B cell (primary cell): Measurements from ENCODE around the gene CERS2. TPM values are rescaled to one million over a fixed set of nuclear protein-coding genes. Genes with fewer than 3 reads are reported as not detected.

Source experiments
- ATAC-seq: fragments of 200-7000 bp; cut with Tn5 transposase; one replicate; pipeline ENCODE4 v1.10.0; 2021; ENCODE audit warnings: low read depth, mild to moderate bottlenecking, moderate number of reproducible peaks, moderate library complexity
- CTCF ChIA-PET: fragments of 350-600 bp; sonication (Branson Sonifier 250); formaldehyde crosslinking; loops from one replicate; lab custom pipeline; 2021; ENCODE audit warnings: antibody characterized with exemption, inconsistent platforms; lab: Charles Lee
- POLR2A ChIA-PET: fragments of 350-600 bp; sonication (Branson Sonifier 250); formaldehyde crosslinking; loops from one replicate; lab custom pipeline; 2021; ENCODE audit warnings: antibody characterized with exemption; lab: Charles Lee
- DNase-seq: peaks from one replicate; pipeline ENCODE4 v3.0.0; 2013
- H2AFZ ChIP-seq: 2 replicates; pipeline ENCODE4 v1.6.1; 2012; ENCODE audit warnings: mild to moderate bottlenecking, low read depth, low read length; ENCODE audit not compliant: insufficient read depth, poor library complexity, severe bottlenecking
- H3K27ac ChIP-seq, 2 donors: 1 replicate in 1 of 2; 2 replicates in 1 of 2; pipeline ENCODE4 v1.5.1; 2012 to 2013; ENCODE audit warnings: low read length in 2 of 2, mild to moderate bottlenecking in 2 of 2, moderate library complexity in 1 of 2
- H3K27me3 ChIP-seq, 4 experiments: fragments of 200-600 bp in 1 of 4; sonication (generic) in 1 of 4; replicated peaks in 1 of 4; 1 replicate in 2 of 4; 2 replicates in 2 of 4; pipeline versions ENCODE4 v1.6.1 to v1.7.0; 2013 to 2016; ENCODE audit warnings: low read length in 3 of 4, mild to moderate bottlenecking in 2 of 4, mixed read lengths in 1 of 4, moderate library complexity in 1 of 4; ENCODE audit not compliant: insufficient read depth in 4 of 4, control insufficient read depth in 3 of 4; ENCODE audit errors: control extremely low read depth in 1 of 4
- H3K36me3 ChIP-seq, 2 experiments: replicated peaks in 1 of 2; 1 replicate in 1 of 2; 2 replicates in 1 of 2; pipeline versions ENCODE4 v1.6.1 to v1.7.1; 2013; ENCODE audit warnings: low read length in 1 of 2; ENCODE audit not compliant: insufficient read depth in 2 of 2, control insufficient read depth in 1 of 2; ENCODE audit errors: control extremely low read depth in 1 of 2, extremely low read depth in 1 of 2
- H3K4me1 ChIP-seq, 2 donors: fragments of 200-600 bp in 1 of 2; sonication (generic) in 1 of 2; 1 replicate in 1 of 2; 2 replicates in 1 of 2; pipeline versions ENCODE4 v1.5.1 to v1.6.1; 2013 to 2017; ENCODE audit warnings: low read length in 2 of 2; ENCODE audit not compliant: control insufficient read depth in 2 of 2, insufficient read depth in 2 of 2
- H3K4me2 ChIP-seq: replicated peaks from 2 replicates; pipeline ENCODE3; 2012; ENCODE audit warnings: mild to moderate bottlenecking, low read depth, low read length; ENCODE audit not compliant: poor library complexity, severe bottlenecking
- H3K4me3 ChIP-seq, 5 experiments: fragments of 200-600 bp in 1 of 5; sonication (generic) in 1 of 5; 1 replicate in 3 of 5; 2 replicates in 2 of 5; pipeline versions ENCODE4 v1.5.1 to v1.7.0; 2011 to 2016; ENCODE audit warnings: low read length in 4 of 5, mild to moderate bottlenecking in 4 of 5, low read depth in 2 of 5, control low read depth in 1 of 5, moderate library complexity in 1 of 5; ENCODE audit not compliant: insufficient read depth in 1 of 5; ENCODE audit errors: control extremely low read depth in 1 of 5, extremely low read depth in 1 of 5
- H3K79me2 ChIP-seq: fragments of 200-600 bp; sonication (generic); one replicate; pipeline ENCODE4 v1.6.0; 2016; ENCODE audit warnings: low read length; ENCODE audit not compliant: control insufficient read depth, insufficient read depth
- H3K9ac ChIP-seq: fragments of 200-600 bp; sonication (generic); 2 replicates; pipeline ENCODE4 v1.6.1; 2017; ENCODE audit warnings: mild to moderate bottlenecking, low read length, moderate library complexity
- H3K9me3 ChIP-seq, 3 donors: one replicate each; pipeline versions ENCODE4 v1.6.1 to v1.7.1; 2013; ENCODE audit warnings: low read length in 2 of 3; ENCODE audit not compliant: control insufficient read depth in 2 of 3, insufficient read depth in 1 of 3; ENCODE audit errors: control extremely low read depth in 1 of 3
- H4K20me1 ChIP-seq: 2 replicates; pipeline ENCODE4 v1.6.0; 2012; ENCODE audit warnings: mild to moderate bottlenecking, low read length; ENCODE audit not compliant: insufficient read depth, control insufficient read depth, poor library complexity, severe bottlenecking
- H3K27ac Mint-ChIP-seq: one replicate; pipeline ENCODE4 v1.8.0; 2021; ENCODE audit warnings: mixed read lengths
- H3K27me3 Mint-ChIP-seq: one replicate; pipeline ENCODE4 v1.8.0; 2021; ENCODE audit warnings: mixed read lengths
- H3K4me1 Mint-ChIP-seq: one replicate; pipeline ENCODE4 v1.8.0; 2021; ENCODE audit warnings: mixed read lengths
- H3K4me3 Mint-ChIP-seq: one replicate; pipeline ENCODE4 v1.8.0; 2021; ENCODE audit warnings: mixed read lengths
- H3K9me3 Mint-ChIP-seq: one replicate; pipeline ENCODE4 v1.8.0; 2022; ENCODE audit warnings: mixed read lengths; ENCODE audit not compliant: insufficient read depth
- EZH2 ChIP-seq: IDR thresholded peaks from 2 replicates; pipeline ENCODE4 v1.6.1; 2012; ENCODE audit warnings: borderline replicate concordance, low read depth, mild to moderate bottlenecking, moderate library complexity, low read length; ENCODE audit not compliant: insufficient read depth, poor library complexity, severe bottlenecking
- WGBS: methylation state at CpG from one replicate; pipeline ENCODE4 v1.1.5; 2013; ENCODE audit warnings: missing lambda C conversion rate; ENCODE audit not compliant: insufficient coverage; 5-methylcytosine and 5-hydroxymethylcytosine counted together
- intact Hi-C: fragments of 100-400 bp; cut with micrococcal nuclease; formaldehyde crosslinking; loops from one replicate; pipeline ENCODE4 v1.10.0; 2022
- polyA plus RNA-seq: library from polyadenylated mRNA; depleted of rRNA; stranded (reverse); fragments of >200 nt; gene quantifications from 2 replicates; pipeline ENCODE4 v1.2.3, GENCODE V29; 2012
- total RNA-seq, 2 donors: library from RNA; stranded (reverse); fragments of 120-200 nt in 1 of 2; gene quantifications; 1 replicate in 1 of 2; 2 replicates in 1 of 2; pipeline versions ENCODE4 v1.2.3 to v1.2.4, GENCODE V29; 2013 to 2022
- TF ChIP-seq, protein P1 (sequence below): fragments of 200-600 bp; IDR thresholded peaks from one replicate; pipeline ENCODE4 v1.8.0; 2022; ENCODE audit warnings: antibody characterized with exemption, mild to moderate bottlenecking

The CERS2 gene
- total and polyA plus RNA-seq, 2 donors (not counting 1 experiment from before 2014, with no cell fraction given): 68.4 to 130 TPM

DNA sequence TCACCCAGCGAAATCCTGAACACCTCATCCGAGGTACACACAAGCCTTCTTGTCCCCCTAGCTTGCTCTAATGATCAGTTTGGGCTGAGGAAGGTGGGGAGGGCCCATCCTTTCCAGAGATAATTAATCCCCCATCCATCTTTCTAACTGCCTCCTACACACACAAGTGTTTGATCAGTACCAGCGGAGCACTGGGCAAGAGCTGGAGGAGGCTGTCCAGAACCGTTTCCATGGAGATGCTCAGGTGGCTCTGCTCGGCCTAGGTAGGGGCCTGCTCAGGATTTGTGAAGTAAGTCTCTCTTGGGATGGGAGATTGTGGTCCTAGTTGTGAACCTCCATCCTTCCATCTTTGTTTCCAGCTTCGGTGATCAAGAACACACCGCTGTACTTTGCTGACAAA, 13.3 kb upstream of the CERS2 start:
- Histone ChIP-seq H3K4me2 (no peak overlapping the region), H3K36me3 (no peaks in the 10 kb centered on the region), H3K9ac (no peak overlapping the region), H3K79me2 (no peaks in the 10 kb centered on the region), H3K27ac (no peak overlapping the region), H3K27me3 (no peaks in the 10 kb centered on the region), H4K20me1 (no peaks in the 10 kb centered on the region), H2AFZ (no peak overlapping the region), H3K4me1 (no peaks in the 10 kb centered on the region), H3K9me3 (no peaks in the 10 kb centered on the region), H3K4me3 (no peak overlapping the region)
- ChIA-PET CTCF (interaction anchor here (2.5 to 3.0 kb wide), 2 partner anchors 10 to 12 kb away, joined by 5 to 8 read pairs; no protein-coding TSS in a partner anchor), POLR2A (interaction anchor here (0.8 kb wide), 1 partner anchor 18 kb away, joined by 3 read pairs; no protein-coding TSS in a partner anchor)
- intact Hi-C loops: no loop called here
- no peak for ATAC-seq
- Mint-ChIP-seq H3K27me3 (no peaks in the 10 kb centered on the region), H3K27ac (no peak overlapping the region), H3K9me3 (no peaks in the 10 kb centered on the region), H3K4me3 (no peak overlapping the region), H3K4me1 (no peaks in the 10 kb centered on the region)
- TF ChIP-seq, protein P1, sequence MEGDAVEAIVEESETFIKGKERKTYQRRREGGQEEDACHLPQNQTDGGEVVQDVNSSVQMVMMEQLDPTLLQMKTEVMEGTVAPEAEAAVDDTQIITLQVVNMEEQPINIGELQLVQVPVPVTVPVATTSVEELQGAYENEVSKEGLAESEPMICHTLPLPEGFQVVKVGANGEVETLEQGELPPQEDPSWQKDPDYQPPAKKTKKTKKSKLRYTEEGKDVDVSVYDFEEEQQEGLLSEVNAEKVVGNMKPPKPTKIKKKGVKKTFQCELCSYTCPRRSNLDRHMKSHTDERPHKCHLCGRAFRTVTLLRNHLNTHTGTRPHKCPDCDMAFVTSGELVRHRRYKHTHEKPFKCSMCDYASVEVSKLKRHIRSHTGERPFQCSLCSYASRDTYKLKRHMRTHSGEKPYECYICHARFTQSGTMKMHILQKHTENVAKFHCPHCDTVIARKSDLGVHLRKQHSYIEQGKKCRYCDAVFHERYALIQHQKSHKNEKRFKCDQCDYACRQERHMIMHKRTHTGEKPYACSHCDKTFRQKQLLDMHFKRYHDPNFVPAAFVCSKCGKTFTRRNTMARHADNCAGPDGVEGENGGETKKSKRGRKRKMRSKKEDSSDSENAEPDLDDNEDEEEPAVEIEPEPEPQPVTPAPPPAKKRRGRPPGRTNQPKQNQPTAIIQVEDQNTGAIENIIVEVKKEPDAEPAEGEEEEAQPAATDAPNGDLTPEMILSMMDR: no peak
- TF ChIP-seq EZH2: no peak
- 100% methylated on average over 2 of the region's 7 CpGs for WGBS
- no peak for DNase-seq

DNA sequence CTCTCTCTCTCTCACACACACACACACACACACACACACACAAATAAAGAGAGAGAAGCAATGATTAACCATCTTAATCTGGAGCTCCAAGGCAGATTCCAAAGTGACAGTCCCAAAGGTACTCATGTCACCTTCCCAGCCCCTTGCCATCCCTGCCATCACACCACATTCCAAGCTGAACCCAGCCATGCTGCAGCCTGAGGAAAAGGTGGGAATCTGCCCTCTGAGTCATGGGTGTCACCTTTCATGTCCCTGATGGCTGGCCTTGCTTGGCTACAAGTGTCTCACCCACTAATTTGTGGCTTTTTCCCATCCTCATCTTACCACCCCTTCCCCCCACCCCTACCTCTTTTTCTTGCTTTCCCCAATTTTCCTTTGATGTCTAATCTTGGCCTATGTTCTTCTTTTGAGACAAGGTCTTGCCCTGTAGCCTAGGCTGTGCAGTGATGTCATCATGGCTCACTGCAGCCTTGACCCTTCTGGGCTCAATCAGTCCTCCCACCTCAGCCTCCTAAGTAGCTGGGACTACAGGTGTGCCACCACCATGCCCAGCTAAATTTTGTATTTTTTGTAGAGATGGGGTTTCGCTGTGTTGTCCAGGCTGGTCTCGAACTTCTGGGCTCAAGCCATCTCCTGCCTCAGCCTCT, 10.7 kb upstream of the CERS2 start:
- Histone ChIP-seq H2AFZ (no peak overlapping the region), H3K9me3 (no peaks in the 10 kb centered on the region), H3K9ac (no peak overlapping the region), H3K4me1 (no peaks in the 10 kb centered on the region), H3K27ac (no peak overlapping the region), H3K36me3 (no peaks in the 10 kb centered on the region), H3K27me3 (no peaks in the 10 kb centered on the region), H4K20me1 (no peaks in the 10 kb centered on the region), H3K4me2 (no peak overlapping the region), H3K4me3 (no peak overlapping the region), H3K79me2 (no peaks in the 10 kb centered on the region)
- Mint-ChIP-seq H3K27me3 (no peaks in the 10 kb centered on the region), H3K4me3 (no peak overlapping the region), H3K9me3 (no peaks in the 10 kb centered on the region), H3K27ac (no peak overlapping the region), H3K4me1 (no peaks in the 10 kb centered on the region)
- 86% methylated on average over 1 of the region's 2 CpGs for WGBS
- TF ChIP-seq EZH2: no peak
- TF ChIP-seq, protein P1: no peak
- no peak for ATAC-seq
- intact Hi-C loops: no loop called here
- CTCF ChIA-PET: interaction anchor here (0.8 to 3.1 kb wide), 3 partner anchors 7 to 26 kb away, joined by 3 to 25 read pairs (median 3); no protein-coding TSS in a partner anchor
- POLR2A ChIA-PET: no interaction called here
- no peak for DNase-seq
